Glutamatergic neuron (in vitro differentiated cells): Measurements from ENCODE around the gene BUD23. TPM values are rescaled to one million over a fixed set of nuclear protein-coding genes. Genes with fewer than 3 reads are reported as not detected.
"Not testable (repeated sequence)": the region's sequence is repeated elsewhere in the genome, so short reads cannot be mapped to it uniquely, and the experiment has no call there.

Source experiments
- DNase-seq: peaks from one replicate; pipeline ENCODE4 v3.0.0; 2022
- H3K27ac Mint-ChIP-seq: one replicate; pipeline ENCODE4 v1.8.0; 2020; ENCODE audit warnings: mild to moderate bottlenecking, mixed read lengths, inconsistent platforms; ENCODE audit not compliant: unreplicated experiment
- H3K27me3 Mint-ChIP-seq: one replicate; pipeline ENCODE4 v1.8.0; 2020; ENCODE audit warnings: mild to moderate bottlenecking, moderate library complexity, mixed read lengths, inconsistent platforms; ENCODE audit not compliant: unreplicated experiment
- H3K36me3 Mint-ChIP-seq: one replicate; pipeline ENCODE4 v1.8.0; 2020; ENCODE audit warnings: mild to moderate bottlenecking, mixed read lengths, inconsistent platforms; ENCODE audit not compliant: unreplicated experiment
- H3K4me1 Mint-ChIP-seq: one replicate; pipeline ENCODE4 v1.8.0; 2020; ENCODE audit warnings: mild to moderate bottlenecking, low read depth, mixed read lengths, inconsistent platforms; ENCODE audit not compliant: unreplicated experiment
- H3K4me3 Mint-ChIP-seq: one replicate; pipeline ENCODE4 v1.8.0; 2020; ENCODE audit warnings: mild to moderate bottlenecking, mixed read lengths, inconsistent platforms; ENCODE audit not compliant: unreplicated experiment
- H3K9me3 Mint-ChIP-seq: one replicate; pipeline ENCODE4 v1.8.0; 2020; ENCODE audit warnings: mild to moderate bottlenecking, moderate library complexity, mixed read lengths, inconsistent platforms; ENCODE audit not compliant: unreplicated experiment
- total RNA-seq: library from RNA; stranded (reverse); fragmentation: NEBNext Ultra II Directional; extraction: Animal tissue kit (Norgen Biotek cat#: 25700); gene quantifications from one replicate; pipeline ENCODE4 v1.2.1, GENCODE V29; 2021; ENCODE audit not compliant: unreplicated experiment
- TF ChIP-seq, protein P1 (sequence below): fragments of 200-600 bp; sonication (generic); IDR thresholded peaks from one replicate; pipeline ENCODE4 v1.5.0; 2021; ENCODE audit not compliant: partially characterized antibody, unreplicated experiment

Gene BUD23
- total RNA-seq, 1 donor from 2014 or later = 42.6 TPM

DNA sequence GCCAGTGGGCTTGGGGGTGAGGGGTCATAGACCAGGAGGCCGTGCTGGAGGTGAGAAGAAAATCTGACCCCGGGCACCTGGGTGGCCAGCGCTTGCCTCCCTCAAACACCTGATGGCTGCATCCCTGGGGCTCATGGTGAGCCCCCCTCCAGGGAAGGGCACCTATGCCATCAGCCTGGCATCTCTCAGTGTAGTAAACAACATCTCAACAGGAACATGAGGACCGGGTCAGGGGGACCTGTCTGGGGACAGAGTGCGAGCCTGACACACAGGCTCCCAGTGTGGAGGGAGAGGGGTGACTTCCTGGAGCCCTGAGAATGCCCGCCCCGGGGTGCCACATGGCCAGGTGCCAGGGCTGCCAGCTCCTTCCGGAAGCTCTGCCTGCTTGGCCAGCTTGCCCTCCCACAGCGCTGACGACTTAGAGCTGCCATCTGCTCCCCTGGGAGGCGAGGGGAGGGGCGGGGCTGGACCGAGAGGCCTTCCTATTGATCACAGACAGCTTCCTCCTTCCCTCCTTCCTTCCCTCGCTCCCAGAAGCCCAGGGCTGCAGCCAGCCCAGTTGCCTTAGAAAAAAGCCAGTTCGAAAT, 23.7 kb downstream of the BUD23 start:
- H3K27ac Mint-ChIP-seq = peak overlapping the region; percentile 82
- H3K4me3 Mint-ChIP-seq = no peak overlapping the region
- DNase-seq = peak; percentile 79
- H3K4me1 Mint-ChIP-seq = peaks cover 22% of the 10 kb centered on the region
- H3K36me3 Mint-ChIP-seq = no peaks in the 10 kb centered on the region
- H3K9me3 Mint-ChIP-seq = peaks cover 1% of the 10 kb centered on the region
- TF ChIP-seq, protein P1, sequence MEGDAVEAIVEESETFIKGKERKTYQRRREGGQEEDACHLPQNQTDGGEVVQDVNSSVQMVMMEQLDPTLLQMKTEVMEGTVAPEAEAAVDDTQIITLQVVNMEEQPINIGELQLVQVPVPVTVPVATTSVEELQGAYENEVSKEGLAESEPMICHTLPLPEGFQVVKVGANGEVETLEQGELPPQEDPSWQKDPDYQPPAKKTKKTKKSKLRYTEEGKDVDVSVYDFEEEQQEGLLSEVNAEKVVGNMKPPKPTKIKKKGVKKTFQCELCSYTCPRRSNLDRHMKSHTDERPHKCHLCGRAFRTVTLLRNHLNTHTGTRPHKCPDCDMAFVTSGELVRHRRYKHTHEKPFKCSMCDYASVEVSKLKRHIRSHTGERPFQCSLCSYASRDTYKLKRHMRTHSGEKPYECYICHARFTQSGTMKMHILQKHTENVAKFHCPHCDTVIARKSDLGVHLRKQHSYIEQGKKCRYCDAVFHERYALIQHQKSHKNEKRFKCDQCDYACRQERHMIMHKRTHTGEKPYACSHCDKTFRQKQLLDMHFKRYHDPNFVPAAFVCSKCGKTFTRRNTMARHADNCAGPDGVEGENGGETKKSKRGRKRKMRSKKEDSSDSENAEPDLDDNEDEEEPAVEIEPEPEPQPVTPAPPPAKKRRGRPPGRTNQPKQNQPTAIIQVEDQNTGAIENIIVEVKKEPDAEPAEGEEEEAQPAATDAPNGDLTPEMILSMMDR = no peak
- peaks cover under 1% of the 10 kb centered on the region for H3K27me3 Mint-ChIP-seq

DNA sequence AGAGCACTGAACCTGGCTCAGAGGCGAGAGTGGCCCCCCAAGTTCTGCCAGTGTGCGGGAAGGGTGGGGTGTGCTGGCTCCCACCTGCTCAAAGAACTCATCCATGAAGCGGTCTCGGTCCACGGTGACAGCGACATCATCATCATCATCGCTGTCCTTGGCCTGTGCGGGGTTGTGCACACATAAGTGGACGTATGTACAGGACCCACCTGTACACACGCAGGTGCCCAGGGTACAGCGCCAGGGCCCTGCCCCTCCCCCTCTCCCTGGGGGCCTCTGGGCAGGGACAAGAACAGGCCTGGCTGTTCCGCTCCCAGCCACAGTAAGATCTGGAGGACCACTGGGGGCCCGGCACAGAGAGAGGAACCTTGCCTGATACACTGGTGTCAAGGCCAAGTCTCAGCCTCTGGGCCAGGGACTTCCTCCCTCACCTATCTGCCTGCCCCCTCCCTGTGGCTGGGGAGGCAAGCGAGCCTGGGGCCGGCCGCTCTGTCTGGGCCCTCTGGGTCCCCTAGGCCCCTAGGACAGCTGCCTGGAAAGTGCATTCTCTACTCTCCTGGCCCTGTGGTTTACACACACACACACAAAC, 25.7 kb downstream of the BUD23 start:
- Mint-ChIP-seq H3K27me3 (peaks cover 2% of the 10 kb centered on the region), H3K9me3 (peaks cover 5% of the 10 kb centered on the region), H3K36me3 (peaks cover 4% of the 10 kb centered on the region), H3K4me1 (peaks cover 17% of the 10 kb centered on the region), H3K4me3 (no peak overlapping the region), H3K27ac (no peak overlapping the region)
- TF ChIP-seq, protein P1 = no peak
- no peak for DNase-seq

DNA sequence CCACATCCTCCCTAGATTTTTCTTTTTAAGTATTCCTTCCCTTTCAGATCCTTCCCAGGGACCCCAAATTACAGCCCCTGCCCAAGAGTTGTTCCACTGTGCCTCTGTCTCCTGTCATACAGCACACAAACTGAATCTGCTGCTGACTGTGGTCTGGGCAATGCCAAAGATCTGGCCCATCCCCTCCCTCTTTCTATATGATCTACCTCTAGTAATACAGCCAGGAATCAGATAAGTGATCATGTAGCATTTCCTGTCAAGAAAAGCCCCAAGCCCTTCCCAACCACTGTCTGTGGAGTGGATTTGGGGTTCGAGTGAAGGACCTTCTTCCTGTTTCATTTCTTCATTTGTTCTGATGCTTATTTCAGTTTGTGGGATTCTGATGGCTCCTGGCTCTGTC, 29.4 kb downstream of the BUD23 start:
- Mint-ChIP-seq H3K4me1 (peaks cover 10% of the 10 kb centered on the region), H3K27ac (peak overlapping the region; percentile 38), H3K9me3 (peaks cover 5% of the 10 kb centered on the region), H3K36me3 (peaks cover 4% of the 10 kb centered on the region), H3K27me3 (peaks cover 4% of the 10 kb centered on the region), H3K4me3 (no peak overlapping the region)
- TF ChIP-seq, protein P1 = no peak
- DNase-seq = no peak

DNA sequence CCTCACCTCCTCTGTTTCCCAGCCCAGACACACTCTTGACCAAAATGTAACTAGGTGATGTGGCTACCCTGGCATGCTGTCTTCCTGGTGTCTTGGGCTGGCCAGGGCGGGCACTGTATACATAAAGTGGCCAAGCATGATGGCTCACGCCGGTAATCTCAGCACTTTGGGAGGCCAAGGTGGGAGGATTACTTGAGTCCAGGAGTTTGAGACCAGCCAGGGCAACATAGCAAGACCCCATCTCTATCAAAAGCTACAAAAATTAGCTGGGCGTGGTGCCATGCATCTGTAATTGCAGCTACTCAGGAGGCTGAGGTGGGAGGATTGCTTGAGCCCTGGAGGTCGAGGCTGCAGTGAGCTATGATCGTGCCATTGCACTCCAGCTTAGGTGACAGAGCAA, 29.9 kb downstream of the BUD23 start:
- H3K4me1 Mint-ChIP-seq = peaks cover 10% of the 10 kb centered on the region
- H3K36me3 Mint-ChIP-seq, H3K27ac Mint-ChIP-seq, H3K27me3 Mint-ChIP-seq, H3K9me3 Mint-ChIP-seq, H3K4me3 Mint-ChIP-seq, DNase-seq: not testable (repeated sequence)

DNA sequence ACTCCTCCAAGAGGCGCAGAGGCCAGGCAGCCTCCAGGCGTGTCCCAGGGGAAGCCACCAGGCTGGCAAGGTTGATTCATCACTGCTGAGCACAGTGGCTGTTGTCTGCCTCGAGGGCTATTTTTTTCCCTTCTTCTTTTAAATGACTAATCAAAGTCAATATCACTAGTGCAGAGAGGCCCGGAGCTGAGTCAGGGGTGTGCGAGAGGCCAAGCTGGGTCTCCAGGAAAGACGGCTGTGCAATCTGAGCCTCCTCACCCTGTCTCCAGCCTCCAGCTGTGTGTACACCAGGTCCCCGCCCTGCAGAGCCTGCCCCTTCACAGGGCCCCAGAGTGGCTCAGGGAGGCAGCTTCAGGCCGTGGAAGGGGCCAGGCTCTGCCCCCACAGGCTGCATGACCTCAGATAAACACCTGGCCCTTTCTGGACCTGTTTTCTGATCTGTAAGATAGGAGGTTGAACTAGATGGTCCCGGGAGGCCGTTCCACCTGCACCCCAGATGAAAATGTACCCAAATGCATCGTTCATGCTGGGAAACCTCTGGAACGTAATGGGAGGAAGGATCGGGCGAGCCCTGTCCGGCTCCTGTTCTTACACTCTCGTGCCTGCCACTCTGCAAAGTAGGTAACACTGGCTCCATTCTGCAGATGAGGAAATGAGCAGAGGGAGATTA, 32.4 kb downstream of the BUD23 start:
- Mint-ChIP-seq H3K27ac (no peak overlapping the region), H3K9me3 (peaks cover 9% of the 10 kb centered on the region), H3K27me3 (peaks cover 8% of the 10 kb centered on the region), H3K4me1 (peaks cover 10% of the 10 kb centered on the region), H3K36me3 (peaks cover 4% of the 10 kb centered on the region), H3K4me3 (peak overlapping the region; percentile 25)
- TF ChIP-seq, protein P1 = no peak
- peak; percentile 61 for DNase-seq
